Left ventricle myocardium inferior (tissue), 1 donor: ENCODE data around the gene SERINC3. TPM values are rescaled to one million over a fixed set of nuclear protein-coding genes. Genes with fewer than 3 reads are reported as not detected.

Experiments
- DNase-seq: peaks from one replicate; pipeline ENCODE4 v3.0.0-alpha.2; 2020
- H3K27ac ChIP-seq: fragments of 200-600 bp; replicated peaks from 2 replicates; pipeline ENCODE4 v1.8.0; 2021
- H3K27me3 ChIP-seq: fragments of 200-600 bp; 2 replicates; pipeline ENCODE4 v1.8.0; 2021; ENCODE audit warnings: low read depth
- H3K36me3 ChIP-seq: fragments of 200-600 bp; 2 replicates; pipeline ENCODE4 v1.8.0; 2021
- H3K4me1 ChIP-seq: fragments of 200-600 bp; 2 replicates; pipeline ENCODE4 v1.8.0; 2021
- H3K4me3 ChIP-seq: fragments of 200-600 bp; 2 replicates; pipeline ENCODE4 v1.8.0; 2021; ENCODE audit warnings: mild to moderate bottlenecking, moderate library complexity
- H3K9me3 ChIP-seq: fragments of 200-600 bp; replicated peaks from 2 replicates; pipeline ENCODE4 v1.8.0; 2021
- CTCF ChIP-seq: fragments of 200-600 bp; IDR thresholded peaks from 2 replicates; pipeline ENCODE4 v1.8.0; 2021; ENCODE audit warnings: antibody characterized with exemption, mild to moderate bottlenecking, borderline replicate concordance
- intact Hi-C: fragments of 100-400 bp; cut with micrococcal nuclease; formaldehyde crosslinking; loops from one replicate; pipeline ENCODE4 v1.11.0; 2022
- total RNA-seq: library from RNA; stranded (reverse); fragmentation: NEBNext Ultra II Directional; extraction: Animal tissue kit (Norgen Biotek cat#: 25700); gene quantifications from one replicate; pipeline ENCODE4 v1.2.1, GENCODE V29; 2021
- donor health status: DM: no; HTN: yes; CAD: no; lungs with severe emphysema.

The SERINC3 gene
- total RNA-seq, 1 donor from 2014 or later: 88.4 TPM

DNA sequence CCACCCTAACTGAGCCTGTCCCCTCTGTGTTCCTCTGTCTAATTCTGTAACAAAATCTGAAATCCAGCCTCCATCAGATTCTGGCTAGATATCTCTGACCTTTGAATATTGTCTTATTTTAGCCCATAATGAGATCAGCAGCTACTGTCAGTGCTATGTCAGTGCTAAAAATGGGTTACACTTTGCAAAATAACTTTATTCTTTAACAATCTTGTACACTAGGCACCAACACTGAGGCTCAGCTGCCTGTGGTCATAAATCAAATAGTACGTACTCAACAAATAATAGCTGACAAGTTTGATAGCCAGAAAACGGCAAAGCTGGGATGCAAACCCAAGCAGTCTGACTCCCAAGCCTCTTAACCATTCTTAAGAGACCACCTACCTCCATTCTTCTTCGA lies 24.1 kb downstream of the SERINC3 start:
- H3K27ac ChIP-seq: no peak overlapping the region
- H3K27me3 ChIP-seq: no peaks in the 10 kb centered on the region
- H3K9me3 ChIP-seq: no peaks in the 10 kb centered on the region
- no peak overlapping the region for H3K4me3 ChIP-seq
- intact Hi-C loops: no loop called here
- no peak for DNase-seq
- no peak for TF ChIP-seq CTCF
- peaks cover 100% of the 10 kb centered on the region for H3K36me3 ChIP-seq
- H3K4me1 ChIP-seq: peaks cover 22% of the 10 kb centered on the region

- Histone ChIP-seq H3K27me3 (no peaks in the 10 kb centered on the region), H3K36me3 (peaks cover 100% of the 10 kb centered on the region), H3K9me3 (no peaks in the 10 kb centered on the region), H3K27ac (no peak overlapping the region), H3K4me3 (no peak overlapping the region), H3K4me1 (peaks cover 20% of the 10 kb centered on the region)
- intact Hi-C loops: no loop called here
- DNase-seq: no peak
- no peak for TF ChIP-seq CTCF
These were observed 24.9 kb downstream of the SERINC3 start for GRCh38 chr20:44496976-44497375.

DNA sequence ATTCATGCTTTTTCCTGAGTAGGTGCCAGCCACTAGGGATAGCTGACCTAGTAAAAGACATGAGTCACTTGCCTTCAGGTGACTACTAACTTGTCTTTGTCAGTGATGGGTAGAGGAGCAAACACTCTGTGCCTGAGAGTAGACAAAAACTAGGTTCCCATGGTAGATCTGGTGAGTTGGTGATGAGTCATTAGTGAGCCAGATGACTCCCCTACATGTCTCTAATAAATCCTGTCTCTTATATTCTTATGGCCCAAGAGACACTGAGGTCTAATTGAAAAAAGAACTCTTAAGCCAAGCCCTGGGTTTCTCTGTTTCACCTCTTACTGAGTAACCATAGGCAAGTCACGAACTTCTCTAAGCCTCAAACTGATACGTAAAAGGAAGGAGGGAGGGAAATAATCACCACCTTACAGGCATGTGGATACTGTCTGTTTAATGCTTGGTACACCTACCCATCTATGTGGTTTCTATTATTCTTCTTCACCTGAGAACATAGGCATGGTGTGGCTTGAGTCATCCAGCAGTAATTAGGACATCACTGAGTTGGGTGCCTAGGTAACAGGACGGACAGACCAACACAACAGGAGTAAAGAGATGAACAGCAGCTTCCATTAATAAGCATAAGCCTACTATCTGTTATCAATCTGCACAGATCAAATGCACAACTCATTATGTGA lies 25.9 kb downstream of the SERINC3 start:
- H3K36me3 ChIP-seq: peaks cover 98% of the 10 kb centered on the region
- intact Hi-C loops: no loop called here
- no peak overlapping the region for H3K4me3 ChIP-seq
- no peak overlapping the region for H3K27ac ChIP-seq
- peaks cover 16% of the 10 kb centered on the region for H3K4me1 ChIP-seq
- H3K27me3 ChIP-seq: no peaks in the 10 kb centered on the region
- H3K9me3 ChIP-seq: no peaks in the 10 kb centered on the region
- DNase-seq: no peak
- no peak for TF ChIP-seq CTCF

GRCh38 chr20:44495257-44495656 lies 26.6 kb downstream of the SERINC3 start:
- no peak overlapping the region for H3K27ac ChIP-seq
- no peak for TF ChIP-seq CTCF
- peaks cover 98% of the 10 kb centered on the region for H3K36me3 ChIP-seq
- DNase-seq: no peak
- H3K9me3 ChIP-seq: no peaks in the 10 kb centered on the region
- no peak overlapping the region for H3K4me3 ChIP-seq
- no peaks in the 10 kb centered on the region for H3K27me3 ChIP-seq
- peaks cover 9% of the 10 kb centered on the region for H3K4me1 ChIP-seq
- intact Hi-C loops: no loop called here

- intact Hi-C loops: no loop called here
- no peak for DNase-seq
- Histone ChIP-seq H3K9me3 (no peaks in the 10 kb centered on the region), H3K4me3 (no peak overlapping the region), H3K27me3 (no peaks in the 10 kb centered on the region), H3K36me3 (peaks cover 98% of the 10 kb centered on the region), H3K27ac (no peak overlapping the region), H3K4me1 (peaks cover 8% of the 10 kb centered on the region)
- no peak for TF ChIP-seq CTCF
These were observed 27.2 kb downstream of the SERINC3 start for GRCh38 chr20:44494681-44495080.
